ENCODE data around the gene USP3.
A peak's percentile ranks its signal among the peaks of the same experiment; 100 is the strongest.

Gene USP3

DNA sequence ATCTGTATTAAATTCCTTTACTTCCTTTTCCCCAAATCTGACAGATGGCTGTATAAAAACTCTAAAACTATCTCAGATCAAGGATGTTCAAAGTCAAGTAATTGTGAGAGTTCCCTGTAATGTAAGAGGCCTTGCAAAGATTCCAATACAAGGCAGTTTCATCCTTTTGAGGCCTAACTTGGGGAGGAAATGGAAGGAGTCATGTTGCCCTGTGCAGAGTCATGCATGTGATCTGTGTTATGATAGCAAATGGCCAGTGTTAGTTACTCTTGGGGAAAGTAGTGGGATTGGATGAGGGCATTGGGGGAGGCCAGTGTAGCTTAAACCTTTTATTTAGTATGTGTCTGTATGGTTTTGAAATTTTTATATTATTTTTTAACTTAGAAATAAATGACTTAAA, 69.1 kb downstream of the USP3 start:
- no peak for DNase-seq (ENCODE audit: low read depth)
- TF ChIP-seq, protein P1, sequence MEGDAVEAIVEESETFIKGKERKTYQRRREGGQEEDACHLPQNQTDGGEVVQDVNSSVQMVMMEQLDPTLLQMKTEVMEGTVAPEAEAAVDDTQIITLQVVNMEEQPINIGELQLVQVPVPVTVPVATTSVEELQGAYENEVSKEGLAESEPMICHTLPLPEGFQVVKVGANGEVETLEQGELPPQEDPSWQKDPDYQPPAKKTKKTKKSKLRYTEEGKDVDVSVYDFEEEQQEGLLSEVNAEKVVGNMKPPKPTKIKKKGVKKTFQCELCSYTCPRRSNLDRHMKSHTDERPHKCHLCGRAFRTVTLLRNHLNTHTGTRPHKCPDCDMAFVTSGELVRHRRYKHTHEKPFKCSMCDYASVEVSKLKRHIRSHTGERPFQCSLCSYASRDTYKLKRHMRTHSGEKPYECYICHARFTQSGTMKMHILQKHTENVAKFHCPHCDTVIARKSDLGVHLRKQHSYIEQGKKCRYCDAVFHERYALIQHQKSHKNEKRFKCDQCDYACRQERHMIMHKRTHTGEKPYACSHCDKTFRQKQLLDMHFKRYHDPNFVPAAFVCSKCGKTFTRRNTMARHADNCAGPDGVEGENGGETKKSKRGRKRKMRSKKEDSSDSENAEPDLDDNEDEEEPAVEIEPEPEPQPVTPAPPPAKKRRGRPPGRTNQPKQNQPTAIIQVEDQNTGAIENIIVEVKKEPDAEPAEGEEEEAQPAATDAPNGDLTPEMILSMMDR (conservative IDR thresholded peaks at IDR 0.05; ENCODE audit: low read depth, low read length), result no peak
- no peak overlapping the region for H3K4me3 ChIP-seq (ENCODE audit: low read length)

DNA sequence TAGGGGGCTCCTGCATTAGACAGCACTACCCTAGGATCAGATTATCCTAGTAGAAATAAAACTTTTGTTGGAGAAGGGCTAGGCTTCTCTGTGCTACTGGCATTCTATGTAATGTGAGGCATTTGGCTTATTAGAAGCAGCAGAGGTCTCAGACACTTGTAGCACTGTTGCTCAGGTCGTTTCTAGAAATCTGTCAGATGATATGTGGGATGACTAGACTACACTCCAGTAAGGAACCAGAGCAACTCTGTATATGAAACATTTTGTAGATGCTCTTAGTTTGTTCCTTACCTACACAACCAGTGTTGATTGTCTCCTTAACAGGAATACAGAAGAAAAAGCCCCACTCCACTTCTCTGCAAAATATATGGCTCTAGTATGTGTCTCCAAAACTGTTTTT, 70.9 kb downstream of the USP3 start:
- DNase-seq (ENCODE audit: low read depth), result no peak
- TF ChIP-seq, protein P1 (conservative IDR thresholded peaks at IDR 0.05; ENCODE audit: low read depth, low read length), result no peak
- no peak overlapping the region for H3K4me3 ChIP-seq (ENCODE audit: low read length)

DNA sequence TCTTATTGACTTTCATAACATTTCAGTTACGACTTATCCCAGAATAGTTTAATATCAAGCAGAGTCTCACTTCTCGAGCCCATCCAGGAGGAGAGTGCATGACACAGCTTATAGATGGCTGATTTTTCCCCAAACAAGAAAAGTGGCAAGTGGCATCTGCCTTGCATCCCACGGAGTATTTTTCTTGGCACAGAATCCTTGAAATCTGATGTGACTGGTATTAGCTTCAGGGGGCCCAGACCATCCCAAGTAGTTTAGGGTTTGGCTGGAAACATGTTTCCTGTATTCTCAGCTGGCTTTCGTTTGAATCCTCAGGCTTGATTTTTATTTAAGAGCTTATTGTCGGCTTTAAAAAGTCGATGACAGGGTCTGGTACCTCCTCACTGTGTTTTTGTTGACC, 72.0 kb downstream of the USP3 start:
- H3K4me3 ChIP-seq (ENCODE audit: low read length), result no peak overlapping the region
- TF ChIP-seq, protein P1 (conservative IDR thresholded peaks at IDR 0.05; ENCODE audit: low read depth, low read length), result no peak
- no peak for DNase-seq (ENCODE audit: low read depth)

DNA sequence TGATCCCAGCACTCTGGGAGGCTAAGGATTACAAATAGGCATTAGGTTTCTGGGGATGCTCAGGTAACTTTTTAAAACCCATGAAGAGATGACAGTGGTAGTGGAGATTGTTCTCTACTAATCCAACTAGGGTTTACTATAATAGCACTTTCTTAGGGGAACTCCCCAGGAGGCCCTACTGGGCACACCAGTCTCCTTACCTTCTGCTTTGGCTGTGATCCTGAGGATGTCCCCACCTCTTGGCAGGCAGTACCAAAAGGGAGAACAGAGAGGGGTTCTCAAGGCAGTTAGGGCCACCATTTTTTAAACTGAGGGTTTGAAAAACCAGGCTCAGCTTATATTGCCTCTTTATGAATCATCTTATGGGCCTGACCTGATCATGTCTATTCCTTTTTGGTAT, 77.8 kb downstream of the USP3 start:
- no peak overlapping the region for H3K4me3 ChIP-seq (ENCODE audit: low read length)
- no peak for DNase-seq (ENCODE audit: low read depth)
- TF ChIP-seq, protein P1 (conservative IDR thresholded peaks at IDR 0.05; ENCODE audit: low read depth, low read length), result no peak

DNA sequence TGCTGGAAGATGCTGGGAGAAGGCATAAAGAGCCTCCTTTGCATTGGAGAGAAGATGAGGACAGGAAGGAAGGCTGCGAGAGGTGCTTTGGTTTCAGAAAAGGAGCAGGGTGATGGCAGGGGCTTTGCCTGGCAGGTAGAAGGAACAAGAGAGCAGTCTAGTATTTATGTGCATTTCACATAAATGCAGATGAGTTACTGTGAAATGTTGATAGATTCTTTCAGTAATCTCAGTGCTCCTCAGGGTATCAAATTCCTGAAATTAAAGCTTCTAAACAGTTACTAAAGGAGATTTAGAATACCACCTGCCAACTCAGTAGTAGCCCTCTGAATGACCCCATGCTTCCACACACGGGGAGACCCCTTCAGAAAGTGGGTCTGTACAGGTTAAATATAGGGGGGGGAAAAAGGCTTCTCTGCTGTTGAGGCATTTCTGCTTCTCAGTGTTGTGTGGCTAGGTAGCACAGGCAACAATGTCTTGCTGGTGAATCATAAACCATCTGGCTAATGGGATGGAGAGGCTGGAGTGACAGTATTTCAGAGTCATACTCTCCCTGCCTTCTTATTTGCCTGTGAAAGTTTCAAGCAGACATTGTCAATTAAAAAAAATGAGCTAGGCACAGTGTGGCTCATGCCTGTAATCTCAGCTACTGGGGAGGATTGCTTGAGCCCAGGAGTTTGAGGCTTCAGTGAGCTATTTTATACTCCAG, 78.5 kb downstream of the USP3 start:
- DNase-seq (ENCODE audit: low read depth), result peak; percentile 34
- H3K4me3 ChIP-seq (ENCODE audit: low read length), result no peak overlapping the region
- TF ChIP-seq, protein P1 (conservative IDR thresholded peaks at IDR 0.05; ENCODE audit: low read depth, low read length), result no peak

DNA sequence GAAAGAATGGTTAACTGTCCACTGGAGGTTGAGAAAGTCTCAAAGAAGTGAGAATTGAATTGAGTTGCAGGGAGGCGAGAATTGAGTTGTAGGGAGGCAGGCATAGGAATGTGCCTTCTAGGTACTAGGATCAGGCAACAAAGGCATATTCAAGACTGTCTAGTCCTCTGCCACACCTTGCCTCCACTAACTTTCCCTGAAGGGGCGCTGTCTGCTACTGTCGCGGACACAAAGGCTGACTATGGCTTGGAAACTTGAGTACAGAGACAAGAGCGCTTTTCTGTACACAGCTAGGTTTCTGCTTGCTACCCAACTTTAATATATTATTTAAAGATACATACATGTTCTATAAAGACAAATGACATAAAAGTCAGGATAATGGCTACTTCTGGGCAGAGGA, 82.4 kb downstream of the USP3 start:
- H3K4me3 ChIP-seq (ENCODE audit: low read length), result no peak overlapping the region
- TF ChIP-seq, protein P1 (conservative IDR thresholded peaks at IDR 0.05; ENCODE audit: low read depth, low read length), result no peak
- DNase-seq (ENCODE audit: low read depth), result no peak

GRCh38 chr15:63587527-63587926, 83.1 kb downstream of the USP3 start:
- no peak for DNase-seq (ENCODE audit: low read depth)
- TF ChIP-seq, protein P1 (conservative IDR thresholded peaks at IDR 0.05; ENCODE audit: low read depth, low read length), result no peak
- H3K4me3 ChIP-seq (ENCODE audit: low read length), result no peak overlapping the region
